OCI-M1 (cell line): ENCODE measurements around the gene CLDN10.
A peak's percentile ranks its signal among the peaks of the same experiment; 100 is the strongest.
"Not testable (repeated sequence)": the region's sequence is repeated elsewhere in the genome, so short reads cannot be mapped to it uniquely, and the experiment has no call there.

Experiments used
- DNase-seq: peaks from one replicate; lab custom pipeline; 2025; lab: John Stamatoyannopoulos, UW

CLDN10 gene, protein sequence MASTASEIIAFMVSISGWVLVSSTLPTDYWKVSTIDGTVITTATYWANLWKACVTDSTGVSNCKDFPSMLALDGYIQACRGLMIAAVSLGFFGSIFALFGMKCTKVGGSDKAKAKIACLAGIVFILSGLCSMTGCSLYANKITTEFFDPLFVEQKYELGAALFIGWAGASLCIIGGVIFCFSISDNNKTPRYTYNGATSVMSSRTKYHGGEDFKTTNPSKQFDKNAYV

DNA sequence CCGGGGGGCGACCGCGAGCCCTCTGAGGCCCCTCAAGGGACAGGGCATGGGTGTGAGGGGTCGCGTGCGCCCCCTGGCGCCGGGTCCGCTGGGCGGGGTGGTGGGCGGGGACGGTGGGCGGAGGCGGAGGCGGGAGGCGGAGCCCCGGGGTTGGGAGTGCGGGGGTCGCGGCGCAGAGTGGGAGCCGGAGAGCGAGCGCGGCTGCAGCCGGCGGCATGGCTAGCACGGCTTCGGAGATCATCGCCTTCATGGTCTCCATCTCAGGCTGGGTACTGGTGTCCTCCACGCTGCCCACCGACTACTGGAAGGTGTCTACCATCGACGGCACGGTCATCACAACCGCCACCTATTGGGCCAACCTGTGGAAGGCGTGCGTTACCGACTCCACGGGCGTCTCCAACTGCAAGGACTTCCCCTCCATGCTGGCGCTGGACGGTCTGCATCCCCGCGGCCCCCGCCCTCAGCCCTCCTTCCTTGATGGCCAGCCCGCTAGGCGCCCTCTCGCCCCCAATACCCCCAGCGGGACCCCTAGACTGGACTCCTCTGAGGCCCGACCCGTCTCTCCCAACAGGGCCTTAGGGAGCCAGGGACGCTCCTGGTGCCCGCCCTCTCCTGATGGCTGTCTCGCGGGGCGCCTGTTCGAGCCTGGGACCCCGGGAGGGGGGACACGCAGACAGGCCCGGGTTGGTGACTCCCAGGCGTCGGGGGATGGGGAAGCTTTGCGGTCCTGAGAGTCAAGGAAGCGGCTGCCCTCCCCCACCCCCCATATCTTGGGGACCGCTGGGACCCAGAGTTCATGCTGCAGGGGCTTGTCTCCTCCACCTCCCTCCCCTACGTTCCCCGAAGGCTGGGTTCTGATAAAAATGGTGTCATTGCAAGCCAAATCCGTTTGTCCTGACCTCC is at the start of gene CLDN10:
Gene CLDN10, plus strand, starts transcription at position 182 of the 903 bp plus-strand sequence. Its CDS starts 34 bp downstream, at position 216.
- DNase-seq: no peak

GRCh38 chr13:95503662-95504061 is 48.9 kb upstream of the CLDN10 start:
- no peak for DNase-seq

GRCh38 chr13:95505265-95505664 is 47.3 kb upstream of the CLDN10 start:
- no peak for DNase-seq

DNA sequence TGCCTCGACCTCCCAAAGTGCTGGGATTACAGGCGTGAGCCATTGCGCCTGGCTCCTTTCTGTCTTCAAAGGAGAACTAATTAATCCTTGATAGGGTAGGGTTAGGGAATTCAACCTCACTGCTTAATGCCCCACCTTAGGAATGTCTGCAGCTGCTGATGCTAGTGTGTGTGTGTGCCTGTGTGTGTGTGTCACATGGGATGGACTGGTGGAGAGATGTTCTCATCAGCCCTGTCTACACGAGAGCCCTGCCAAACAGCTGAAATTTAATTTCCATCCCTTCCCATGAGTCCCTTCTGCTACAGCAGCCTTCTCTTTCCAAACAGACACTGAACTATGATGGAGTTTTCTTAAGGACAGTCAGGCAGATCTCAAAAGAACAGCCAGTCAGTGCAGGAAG is 46.5 kb upstream of the CLDN10 start:
- DNase-seq: no peak

GRCh38 chr13:95507991-95508390 is 44.5 kb upstream of the CLDN10 start:
- DNase-seq: no peak

GRCh38 chr13:95508996-95509395 is 43.5 kb upstream of the CLDN10 start:
- no peak for DNase-seq

- peak; percentile 62 for DNase-seq
Measured at GRCh38 chr13:95509521-95510310, 42.8 kb upstream of the CLDN10 start.

DNA sequence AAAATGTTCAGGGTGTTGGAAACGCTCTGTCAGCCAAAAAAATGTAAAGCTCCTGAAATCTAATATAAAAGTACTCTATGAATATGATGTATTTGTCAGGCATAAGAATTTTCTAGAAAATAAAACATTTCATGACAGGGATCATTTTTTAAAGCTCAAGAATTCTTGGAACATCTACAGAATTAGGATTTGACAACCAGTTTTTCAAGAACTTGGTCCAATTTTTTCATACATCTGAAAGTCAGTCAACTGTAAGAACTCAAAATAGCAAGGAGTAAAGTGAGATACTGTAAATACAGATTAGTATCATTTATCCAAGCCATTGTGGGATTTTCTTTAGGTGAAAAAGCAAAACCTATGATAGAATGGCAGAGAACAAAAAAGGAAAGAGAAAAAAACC is 41.6 kb upstream of the CLDN10 start:
- DNase-seq: no peak

DNA sequence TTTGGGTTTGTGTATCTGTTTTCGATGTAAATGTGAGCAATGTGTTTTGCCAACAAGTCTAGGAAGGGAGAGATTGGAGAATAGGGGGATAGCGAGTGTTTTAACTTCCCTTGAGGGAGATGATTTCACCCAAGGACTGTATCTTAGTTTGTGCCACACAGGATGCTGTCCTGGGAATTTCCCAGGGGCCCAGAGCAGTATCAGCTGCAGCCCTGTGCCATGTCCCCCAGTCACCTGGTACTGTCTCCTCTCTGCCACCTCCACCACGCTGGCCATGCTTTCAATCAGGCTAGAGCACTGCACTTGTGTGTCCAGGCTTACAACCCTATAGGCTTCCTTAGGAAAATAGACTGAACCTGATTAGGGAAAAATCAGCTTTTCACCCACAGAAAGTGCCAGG is 40.1 kb upstream of the CLDN10 start:
- DNase-seq: no peak

DNA sequence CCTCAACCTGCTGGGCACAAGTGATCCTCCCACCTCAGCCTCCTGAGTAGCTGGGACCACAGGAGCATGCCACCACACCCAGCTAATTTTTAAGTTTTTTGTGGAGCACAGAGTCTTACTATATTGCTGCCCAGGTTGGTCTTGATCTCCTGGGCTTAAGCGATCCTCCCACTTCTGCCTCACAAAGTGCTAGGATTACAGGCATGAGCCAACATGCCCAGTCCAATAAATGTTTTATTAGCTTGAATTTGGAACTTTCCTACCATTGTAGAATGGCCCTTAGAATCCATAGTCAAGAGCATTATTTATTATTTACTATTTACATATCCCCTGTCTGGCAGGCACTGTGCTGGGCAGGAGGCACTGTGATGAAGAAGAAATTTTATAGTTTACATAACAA is 39.6 kb upstream of the CLDN10 start:
- DNase-seq: no peak

GRCh38 chr13:95515606-95516005 is 36.9 kb upstream of the CLDN10 start:
- not testable (repeated sequence) for DNase-seq

- DNase-seq: no peak
Measured at GRCh38 chr13:95516021-95516420, 36.5 kb upstream of the CLDN10 start.

DNA sequence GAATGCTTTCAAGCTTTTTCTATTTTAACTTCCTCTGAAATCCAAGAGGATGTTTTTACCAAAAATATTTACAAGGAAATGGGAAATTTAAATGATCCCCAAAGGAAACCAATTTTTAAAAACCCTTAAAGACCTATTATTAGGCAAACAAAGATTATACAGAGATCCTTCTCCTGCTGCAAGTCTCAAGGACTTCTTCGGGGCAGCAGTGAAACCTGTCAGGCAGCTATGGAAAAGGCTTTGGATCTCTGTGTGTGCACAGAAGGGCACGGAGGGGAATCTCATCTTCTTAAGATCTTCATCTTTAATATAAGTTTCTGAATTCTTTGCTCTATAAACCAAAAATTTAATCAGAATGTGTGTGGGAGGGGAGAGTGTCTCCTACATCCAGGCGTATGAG is 36.0 kb upstream of the CLDN10 start:
- DNase-seq: no peak

DNA sequence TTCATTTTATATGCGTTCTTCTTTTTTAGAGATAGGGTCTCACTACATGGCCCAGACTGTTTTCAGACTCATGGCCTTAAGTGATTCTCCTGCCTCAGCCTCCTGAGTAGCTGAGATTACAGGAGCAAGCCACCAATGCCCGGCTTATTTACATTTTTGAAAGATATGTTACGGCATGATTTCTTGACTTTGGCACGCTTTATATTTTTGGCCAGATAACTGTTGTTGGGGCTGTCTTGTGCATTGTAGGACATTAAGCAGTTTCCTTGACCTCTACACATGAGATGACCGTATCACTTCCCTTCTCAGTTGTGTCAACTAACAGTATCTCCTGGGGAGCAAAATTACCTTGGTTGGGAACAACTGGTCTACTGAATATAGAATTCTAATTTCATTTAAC is 28.9 kb upstream of the CLDN10 start:
- DNase-seq: no peak

DNA sequence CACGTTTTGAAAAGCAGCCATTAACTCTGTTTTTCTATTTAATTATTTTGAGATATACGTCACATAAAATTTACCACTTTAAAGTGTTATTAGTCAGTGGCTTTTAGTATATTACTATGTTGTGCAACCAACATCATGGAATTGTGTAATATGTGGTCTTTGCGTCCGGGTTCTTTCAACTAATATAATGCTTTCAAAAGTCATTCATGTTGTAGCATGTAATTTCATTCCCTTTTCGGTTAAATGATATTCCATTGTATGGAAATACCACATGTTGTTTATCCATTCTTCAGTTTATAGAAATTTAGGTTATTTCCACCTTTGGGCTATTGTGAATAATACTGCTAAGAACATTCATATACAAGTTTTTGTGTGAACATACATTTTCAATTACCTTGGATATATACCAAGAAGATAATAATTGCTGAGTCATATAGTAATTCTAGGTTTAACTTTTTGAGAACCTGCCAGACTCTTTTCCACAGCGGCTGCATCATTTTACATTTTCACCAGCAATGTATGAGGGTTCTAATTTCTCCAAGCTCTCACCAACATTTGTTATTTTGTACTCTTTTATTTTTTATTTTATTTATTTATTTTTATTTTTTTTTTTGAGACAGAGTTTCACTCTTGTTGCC is 28.1 kb upstream of the CLDN10 start:
- DNase-seq: no peak

DNA sequence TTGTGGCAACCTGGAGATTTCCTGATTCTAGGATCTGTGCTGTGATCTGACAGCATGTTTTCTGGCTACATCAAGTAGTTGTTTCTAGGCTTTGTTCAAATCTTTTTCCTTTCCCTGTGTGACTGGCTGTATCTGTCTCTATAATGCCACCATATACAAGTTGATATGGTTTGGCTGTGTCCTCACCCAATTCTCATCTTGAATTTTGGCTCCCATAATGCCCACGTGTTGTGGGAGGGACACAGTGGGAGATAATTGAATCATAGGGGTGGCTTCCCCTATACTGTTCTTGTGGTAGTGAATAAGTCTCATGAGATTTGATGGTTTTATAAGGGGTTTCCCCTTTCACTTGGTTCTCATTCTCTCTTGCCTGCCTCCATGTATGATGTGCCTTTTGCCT is 24.6 kb upstream of the CLDN10 start:
- DNase-seq: no peak

- DNase-seq: no peak
Measured at GRCh38 chr13:95530178-95530577, 22.3 kb upstream of the CLDN10 start.

DNA sequence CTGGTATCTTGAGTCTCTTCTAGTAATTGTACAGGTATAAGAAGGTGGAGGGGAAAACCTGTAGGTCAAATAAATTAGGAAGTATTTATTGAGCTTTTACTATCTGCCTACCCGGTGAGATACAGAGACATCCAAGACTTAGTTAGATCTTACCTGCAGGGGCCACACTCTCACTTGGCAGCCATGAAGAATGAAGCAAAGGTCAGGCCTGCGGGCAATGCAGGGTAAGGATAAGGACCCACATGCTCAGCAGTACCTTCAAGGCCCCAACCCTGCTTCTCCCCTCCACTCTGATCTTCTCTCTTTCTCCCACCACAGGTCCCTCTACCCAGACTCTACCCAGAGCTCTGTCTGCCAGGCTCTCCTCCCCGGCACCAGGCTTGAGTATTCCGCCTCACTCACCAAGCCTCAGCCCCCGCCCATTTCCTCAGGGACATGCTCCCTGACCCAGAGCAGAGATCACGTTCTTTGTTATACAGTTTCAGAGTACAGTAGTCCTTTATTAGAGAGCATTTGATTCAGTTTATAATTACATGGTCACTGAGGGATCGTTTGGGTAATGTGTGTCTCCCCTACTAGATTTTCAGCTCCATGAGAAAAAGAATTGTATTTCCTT is 18.9 kb upstream of the CLDN10 start:
- no peak for DNase-seq

DNA sequence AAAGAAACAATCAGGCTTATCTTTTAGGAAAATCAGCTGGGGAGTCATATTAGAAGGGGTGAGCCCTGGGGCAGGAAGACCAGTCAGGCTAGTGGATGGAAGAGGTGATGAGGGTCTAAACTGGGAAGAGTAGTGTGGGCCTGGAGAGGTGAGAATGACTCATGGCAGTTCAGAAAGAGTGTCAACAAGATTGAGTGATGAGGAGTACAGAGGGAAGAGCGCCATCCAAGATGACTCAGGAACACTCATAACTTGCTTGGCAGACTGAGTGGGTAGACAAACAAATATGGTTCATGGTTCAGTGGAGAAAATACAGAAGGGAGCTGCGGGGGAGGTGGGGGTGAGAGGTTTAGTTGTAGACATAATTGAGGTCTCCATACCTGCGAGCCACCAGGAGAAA is 17.3 kb upstream of the CLDN10 start:
- DNase-seq: no peak

DNA sequence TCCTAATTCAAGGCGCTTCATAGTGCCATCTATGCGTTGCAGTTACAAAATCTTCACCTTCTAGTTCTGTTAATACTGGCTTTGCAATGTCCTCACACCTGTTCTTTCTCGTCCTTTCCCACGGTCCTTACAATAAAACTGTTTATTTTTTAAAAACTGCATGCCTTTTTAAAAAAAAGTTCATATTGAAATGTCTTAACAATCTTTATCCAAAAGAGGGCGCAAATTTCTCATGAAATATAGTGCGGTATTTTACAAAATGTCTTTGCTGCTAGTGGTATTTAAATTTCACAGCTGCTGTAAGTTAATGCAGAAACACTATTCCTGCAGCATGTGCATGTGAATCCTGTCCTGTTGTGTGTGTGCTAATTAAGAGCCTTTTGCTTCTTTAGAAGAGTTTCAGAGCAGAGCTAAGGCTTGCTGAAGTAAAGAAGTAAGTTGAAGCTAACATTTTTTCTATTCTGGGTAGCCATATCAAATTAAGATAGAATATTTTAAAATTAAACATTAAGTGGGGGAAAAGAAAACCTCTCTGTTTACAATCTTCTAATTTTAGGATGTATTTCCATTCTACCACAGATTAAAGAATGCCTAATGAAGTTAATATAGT is 15.8 kb upstream of the CLDN10 start:
- peak; percentile 75 for DNase-seq

DNA sequence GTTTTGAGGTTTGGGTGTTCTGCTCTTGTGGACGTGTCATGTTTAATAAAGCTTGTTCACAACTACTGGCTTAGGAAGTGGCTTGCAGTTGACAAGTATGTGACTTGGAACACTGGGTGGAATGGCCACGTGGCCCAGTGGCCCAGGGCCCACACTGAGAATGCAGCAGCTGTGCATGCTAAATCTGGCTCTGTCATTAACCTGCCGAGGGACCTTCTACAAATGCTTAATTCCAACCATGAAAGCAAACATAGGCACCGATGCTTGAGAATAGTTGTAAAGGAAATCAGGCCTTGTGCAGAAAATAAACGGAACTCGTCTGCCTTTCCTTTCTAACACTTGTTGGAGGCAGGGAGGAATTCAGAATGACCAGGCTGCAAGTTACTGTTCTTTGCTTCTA is 11.6 kb upstream of the CLDN10 start:
- no peak for DNase-seq
